ENCODE results near the gene HMOX2.

HMOX2 gene

DNA sequence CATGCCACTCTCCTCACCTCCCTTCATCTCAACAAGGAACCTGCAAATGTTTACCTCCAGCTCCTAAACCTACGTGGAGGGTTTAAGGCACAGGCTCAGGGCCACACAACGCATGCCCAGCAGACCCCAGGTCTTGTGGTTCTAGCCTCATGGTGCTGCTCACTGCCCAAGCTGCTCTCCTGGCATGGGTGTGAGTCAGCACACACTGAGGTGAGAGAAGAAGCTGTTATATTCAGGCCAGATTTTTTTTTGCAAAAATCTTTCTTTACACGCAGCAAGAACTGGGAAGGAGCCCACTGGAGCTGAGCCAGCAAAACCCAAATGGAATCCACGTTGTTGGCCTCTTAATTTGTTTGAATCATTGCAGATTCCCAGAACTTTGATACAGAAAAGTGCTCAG, 74.4 kb downstream of the HMOX2 start:
- Histone ChIP-seq H3K27me3 (ENCODE audit: control insufficient read depth, insufficient read depth, low read length) (no peaks in the 10 kb centered on the region), H3K36me3 (ENCODE audit: control insufficient read depth, insufficient read depth, low read length) (no peaks in the 10 kb centered on the region), H3K4me3 (ENCODE audit: low read depth, low read length) (no peak overlapping the region)

DNA sequence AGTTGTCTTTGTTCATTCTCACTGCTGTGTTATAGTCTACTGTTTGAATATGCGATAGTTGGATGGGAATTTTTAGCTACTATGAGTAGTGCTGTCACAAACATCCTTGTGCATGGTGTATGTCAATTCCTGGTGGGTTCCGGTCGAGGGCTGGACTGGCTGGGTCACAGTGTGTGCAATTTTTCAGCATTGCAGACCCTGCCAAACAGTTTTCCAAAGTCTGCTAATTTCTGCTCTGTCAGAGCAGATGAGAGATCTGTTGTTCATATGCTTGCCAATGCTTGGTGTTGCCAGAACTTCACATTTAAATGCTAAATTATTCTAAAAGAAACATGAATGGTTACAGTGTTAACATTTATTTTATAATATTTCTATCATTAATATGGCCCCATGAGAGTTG, 76.3 kb downstream of the HMOX2 start:
- no peak overlapping the region for H3K4me3 ChIP-seq (ENCODE audit: low read depth, low read length)
- H3K36me3 ChIP-seq (ENCODE audit: control insufficient read depth, insufficient read depth, low read length): no peaks in the 10 kb centered on the region
- no peaks in the 10 kb centered on the region for H3K9me3 ChIP-seq (ENCODE audit: control insufficient read depth, insufficient read depth, low read length)
- peaks cover 3% of the 10 kb centered on the region for H3K4me1 ChIP-seq (ENCODE audit: control insufficient read depth, insufficient read depth, low read length)
- no peak overlapping the region for H3K9ac ChIP-seq (ENCODE audit: low read depth, low read length)
- no peaks in the 10 kb centered on the region for H3K27me3 ChIP-seq (ENCODE audit: control insufficient read depth, insufficient read depth, low read length)

More for the DNA sequence above, 74.4 kb downstream of the HMOX2 start:
- Histone ChIP-seq H3K4me1 (ENCODE audit: control insufficient read depth, insufficient read depth, low read length) (peaks cover 3% of the 10 kb centered on the region), H3K9ac (ENCODE audit: low read depth, low read length) (no peak overlapping the region), H3K9me3 (ENCODE audit: control insufficient read depth, insufficient read depth, low read length) (no peaks in the 10 kb centered on the region)

DNA sequence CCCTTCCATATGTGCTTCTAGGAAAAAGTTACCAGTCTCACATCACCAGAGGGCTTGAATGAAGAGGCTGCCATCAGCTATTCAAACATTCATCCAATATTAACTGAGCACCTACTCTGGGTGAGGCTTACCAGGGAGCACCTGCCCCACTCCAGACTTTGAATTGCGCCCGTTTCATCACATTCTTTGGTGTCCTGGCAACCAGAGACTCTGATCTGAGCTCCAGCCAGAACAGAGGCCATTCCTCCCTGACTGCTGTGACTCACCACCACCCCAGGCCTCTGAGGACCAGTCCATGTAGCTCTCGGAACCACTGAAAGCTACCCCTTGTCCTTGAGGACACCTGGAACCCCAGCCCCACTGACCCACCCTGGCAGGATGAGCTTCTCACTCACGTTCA, 79.9 kb downstream of the HMOX2 start, which contains the start of gene C16orf96:
Gene C16orf96, plus strand, starts transcription at position 229 of the 400 bp plus-strand sequence. Its CDS starts 150 bp downstream, at position 379.
- no peaks in the 10 kb centered on the region for H3K27me3 ChIP-seq (ENCODE audit: control insufficient read depth, insufficient read depth, low read length)
- H3K9ac ChIP-seq (ENCODE audit: low read depth, low read length): no peak within 1 kb of the TSS
- no peaks in the 10 kb centered on the region for H3K36me3 ChIP-seq (ENCODE audit: control insufficient read depth, insufficient read depth, low read length)
- no peak within 1 kb of the TSS for H3K4me3 ChIP-seq (ENCODE audit: low read depth, low read length)
- peaks cover 3% of the 10 kb centered on the region for H3K4me1 ChIP-seq (ENCODE audit: control insufficient read depth, insufficient read depth, low read length)
- H3K9me3 ChIP-seq (ENCODE audit: control insufficient read depth, insufficient read depth, low read length): no peaks in the 10 kb centered on the region

DNA sequence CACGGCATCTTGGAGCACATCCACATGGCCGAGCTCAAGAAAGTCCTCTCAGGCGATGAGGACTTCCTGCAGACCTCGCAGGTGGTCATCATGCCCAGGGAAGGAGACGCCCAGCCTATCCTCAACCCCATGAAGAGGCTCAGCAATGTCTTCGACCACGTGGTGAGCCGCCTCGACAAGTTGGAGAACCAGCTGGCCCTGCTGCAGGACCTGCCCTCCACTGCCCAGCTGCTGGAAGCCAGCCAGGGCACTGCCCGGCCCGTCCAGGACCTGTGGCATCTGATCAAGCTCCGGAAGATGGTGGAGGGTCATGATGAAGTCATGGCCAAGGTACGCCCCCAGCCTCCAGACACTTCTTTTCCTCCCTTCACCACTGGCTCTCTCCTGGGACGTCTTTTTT, 80.4 kb downstream of the HMOX2 start:
- Histone ChIP-seq H3K9me3 (ENCODE audit: control insufficient read depth, insufficient read depth, low read length) (no peaks in the 10 kb centered on the region), H3K4me1 (ENCODE audit: control insufficient read depth, insufficient read depth, low read length) (peaks cover 3% of the 10 kb centered on the region), H3K27me3 (ENCODE audit: control insufficient read depth, insufficient read depth, low read length) (no peaks in the 10 kb centered on the region), H3K9ac (ENCODE audit: low read depth, low read length) (no peak overlapping the region), H3K36me3 (ENCODE audit: control insufficient read depth, insufficient read depth, low read length) (no peaks in the 10 kb centered on the region), H3K4me3 (ENCODE audit: low read depth, low read length) (no peak overlapping the region)

DNA sequence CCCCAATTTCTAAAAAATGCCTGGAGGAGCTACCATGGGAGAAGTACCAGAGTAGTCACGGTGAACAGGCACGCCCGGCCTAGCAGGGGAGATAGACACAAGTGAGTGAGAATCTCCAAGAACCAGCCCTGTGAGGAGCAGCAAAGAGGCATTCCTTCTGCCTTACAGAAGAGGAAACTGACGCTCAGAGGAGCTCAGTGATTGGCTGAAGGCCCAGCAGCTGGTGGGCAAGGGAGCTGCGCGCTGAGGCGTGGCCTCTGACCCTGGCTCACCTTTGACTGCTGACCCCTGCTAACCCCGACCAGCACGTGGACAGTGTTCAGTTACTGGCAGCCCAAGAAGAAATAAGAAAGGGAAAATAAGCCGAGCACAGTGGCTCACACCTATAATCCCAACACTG, 81.8 kb downstream of the HMOX2 start:
- Histone ChIP-seq H3K4me3 (ENCODE audit: low read depth, low read length) (no peak overlapping the region), H3K9me3 (ENCODE audit: control insufficient read depth, insufficient read depth, low read length) (no peaks in the 10 kb centered on the region), H3K9ac (ENCODE audit: low read depth, low read length) (no peak overlapping the region), H3K4me1 (ENCODE audit: control insufficient read depth, insufficient read depth, low read length) (peaks cover 3% of the 10 kb centered on the region), H3K36me3 (ENCODE audit: control insufficient read depth, insufficient read depth, low read length) (no peaks in the 10 kb centered on the region), H3K27me3 (ENCODE audit: control insufficient read depth, insufficient read depth, low read length) (no peaks in the 10 kb centered on the region)

All from iPS-15b (cell line).